Left ventricle myocardium inferior (tissue), 1 donor: Measurements from ENCODE around the gene CCDC3. TPM values are rescaled to one million over a fixed set of nuclear protein-coding genes. Genes with fewer than 3 reads are reported as not detected.

Experiments used
- DNase-seq: peaks from one replicate; pipeline ENCODE4 v3.0.0-alpha.2; 2020
- H3K27ac ChIP-seq: fragments of 200-600 bp; replicated peaks from 2 replicates; pipeline ENCODE4 v1.8.0; 2021
- H3K27me3 ChIP-seq: fragments of 200-600 bp; 2 replicates; pipeline ENCODE4 v1.8.0; 2021; ENCODE audit warnings: low read depth
- H3K36me3 ChIP-seq: fragments of 200-600 bp; 2 replicates; pipeline ENCODE4 v1.8.0; 2021
- H3K4me1 ChIP-seq: fragments of 200-600 bp; 2 replicates; pipeline ENCODE4 v1.8.0; 2021
- H3K4me3 ChIP-seq: fragments of 200-600 bp; 2 replicates; pipeline ENCODE4 v1.8.0; 2021; ENCODE audit warnings: mild to moderate bottlenecking, moderate library complexity
- H3K9me3 ChIP-seq: fragments of 200-600 bp; replicated peaks from 2 replicates; pipeline ENCODE4 v1.8.0; 2021
- intact Hi-C: fragments of 100-400 bp; cut with micrococcal nuclease; formaldehyde crosslinking; loops from one replicate; pipeline ENCODE4 v1.11.0; 2022
- total RNA-seq: library from RNA; stranded (reverse); fragmentation: NEBNext Ultra II Directional; extraction: Animal tissue kit (Norgen Biotek cat#: 25700); gene quantifications from one replicate; pipeline ENCODE4 v1.2.1, GENCODE V29; 2021
- TF ChIP-seq, protein P1 (sequence below): fragments of 200-600 bp; IDR thresholded peaks from 2 replicates; pipeline ENCODE4 v1.8.0; 2021; ENCODE audit warnings: antibody characterized with exemption, mild to moderate bottlenecking, borderline replicate concordance
- donor health status: DM: no; HTN: yes; CAD: no; lungs with severe emphysema.

CCDC3 gene
- total RNA-seq, 1 donor from 2014 or later, result 5.8 TPM

DNA sequence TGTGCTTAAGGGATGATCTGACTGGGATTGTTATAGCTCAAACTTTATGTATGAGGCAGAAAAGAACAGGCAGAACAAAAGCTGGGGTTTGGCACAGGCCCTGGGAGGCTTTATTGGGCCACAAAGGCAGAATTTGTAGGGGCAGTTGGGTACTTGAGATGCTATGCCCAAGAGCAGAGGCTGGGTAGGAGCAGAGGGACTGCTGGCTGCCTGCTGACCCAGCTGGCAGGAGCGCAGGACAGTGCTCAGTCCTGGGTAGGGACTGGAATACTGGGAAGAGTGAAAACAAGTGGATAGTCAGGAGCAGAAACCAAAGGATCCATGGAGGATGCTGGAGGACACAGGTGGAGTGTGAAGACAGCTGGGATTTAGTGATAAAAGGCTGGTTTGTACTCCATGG is 75.7 kb downstream of the CCDC3 start:
- no peak for DNase-seq
- H3K27me3 ChIP-seq, result peaks cover 16% of the 10 kb centered on the region
- H3K9me3 ChIP-seq, result peaks cover 19% of the 10 kb centered on the region
- no peak overlapping the region for H3K27ac ChIP-seq
- no peaks in the 10 kb centered on the region for H3K36me3 ChIP-seq
- intact Hi-C loops, result no loop called here
- TF ChIP-seq, protein P1, sequence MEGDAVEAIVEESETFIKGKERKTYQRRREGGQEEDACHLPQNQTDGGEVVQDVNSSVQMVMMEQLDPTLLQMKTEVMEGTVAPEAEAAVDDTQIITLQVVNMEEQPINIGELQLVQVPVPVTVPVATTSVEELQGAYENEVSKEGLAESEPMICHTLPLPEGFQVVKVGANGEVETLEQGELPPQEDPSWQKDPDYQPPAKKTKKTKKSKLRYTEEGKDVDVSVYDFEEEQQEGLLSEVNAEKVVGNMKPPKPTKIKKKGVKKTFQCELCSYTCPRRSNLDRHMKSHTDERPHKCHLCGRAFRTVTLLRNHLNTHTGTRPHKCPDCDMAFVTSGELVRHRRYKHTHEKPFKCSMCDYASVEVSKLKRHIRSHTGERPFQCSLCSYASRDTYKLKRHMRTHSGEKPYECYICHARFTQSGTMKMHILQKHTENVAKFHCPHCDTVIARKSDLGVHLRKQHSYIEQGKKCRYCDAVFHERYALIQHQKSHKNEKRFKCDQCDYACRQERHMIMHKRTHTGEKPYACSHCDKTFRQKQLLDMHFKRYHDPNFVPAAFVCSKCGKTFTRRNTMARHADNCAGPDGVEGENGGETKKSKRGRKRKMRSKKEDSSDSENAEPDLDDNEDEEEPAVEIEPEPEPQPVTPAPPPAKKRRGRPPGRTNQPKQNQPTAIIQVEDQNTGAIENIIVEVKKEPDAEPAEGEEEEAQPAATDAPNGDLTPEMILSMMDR, result no peak
- H3K4me1 ChIP-seq, result no peaks in the 10 kb centered on the region
- no peak overlapping the region for H3K4me3 ChIP-seq

DNA sequence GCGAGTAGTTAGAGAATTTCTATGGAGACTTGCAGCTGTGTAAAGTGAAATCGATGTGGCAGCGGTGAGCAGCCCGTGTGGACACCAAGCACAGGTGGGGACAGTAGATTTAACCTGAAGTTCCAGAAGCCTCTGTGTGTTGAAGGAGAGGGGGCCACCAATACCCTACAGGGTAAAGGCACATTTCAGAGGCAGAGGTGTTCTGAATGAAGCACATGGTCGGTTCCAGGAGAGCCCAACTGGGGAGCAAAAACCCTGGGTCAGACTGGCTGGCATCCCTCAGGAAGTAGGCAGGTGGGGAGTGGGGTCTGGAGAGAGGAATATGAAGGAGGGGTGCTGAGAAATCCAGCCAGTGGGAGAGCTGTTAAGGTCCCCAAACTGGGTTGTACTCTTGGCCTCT is 76.6 kb downstream of the CCDC3 start:
- intact Hi-C loops, result no loop called here
- TF ChIP-seq, protein P1, result no peak
- Histone ChIP-seq H3K27me3 (peaks cover 16% of the 10 kb centered on the region), H3K36me3 (no peaks in the 10 kb centered on the region), H3K4me1 (no peaks in the 10 kb centered on the region), H3K9me3 (peaks cover 19% of the 10 kb centered on the region), H3K27ac (no peak overlapping the region), H3K4me3 (no peak overlapping the region)
- no peak for DNase-seq

DNA sequence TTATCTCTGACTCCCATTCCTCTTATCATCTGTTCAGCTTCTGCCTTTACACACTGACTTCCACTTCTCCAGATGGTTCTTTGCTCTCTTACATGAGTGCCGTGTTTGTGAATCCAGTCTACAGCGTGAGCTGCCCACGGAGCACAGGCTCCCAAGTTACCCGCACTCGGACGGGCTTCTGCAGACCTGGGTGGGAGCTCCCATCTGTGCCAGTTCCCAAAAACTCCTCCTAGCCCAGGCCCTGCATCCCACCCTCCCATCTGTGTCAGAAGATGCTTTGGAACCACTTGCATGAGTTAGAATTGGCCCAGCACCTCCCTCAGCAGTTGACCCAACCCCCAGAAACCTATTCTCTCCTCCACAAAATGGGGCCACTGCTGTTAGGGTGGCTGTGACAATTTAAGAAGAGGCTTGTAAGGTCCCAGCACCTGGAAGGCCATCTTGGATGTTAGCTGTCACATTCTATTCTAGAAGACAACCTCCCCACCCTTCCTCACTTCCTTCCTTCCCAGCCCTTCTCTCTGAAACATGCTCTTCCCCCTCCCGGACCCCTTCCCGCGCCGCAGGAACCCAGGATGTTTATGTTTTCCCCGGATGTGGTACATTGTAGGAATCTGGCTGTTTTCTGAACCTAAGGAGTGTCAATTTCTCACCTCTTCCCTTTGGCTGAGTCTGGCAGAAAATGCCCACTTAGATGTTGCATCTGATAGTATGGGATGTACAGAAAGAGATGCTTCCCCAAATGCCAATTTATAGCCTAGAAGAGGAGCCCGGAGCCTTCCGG is 79.2 kb downstream of the CCDC3 start:
- Histone ChIP-seq H3K27me3 (peaks cover 30% of the 10 kb centered on the region), H3K27ac (no peak overlapping the region), H3K36me3 (no peaks in the 10 kb centered on the region), H3K9me3 (peaks cover 17% of the 10 kb centered on the region), H3K4me3 (no peak overlapping the region), H3K4me1 (no peaks in the 10 kb centered on the region)
- intact Hi-C loops, result no loop called here
- TF ChIP-seq, protein P1, result no peak
- no peak for DNase-seq

DNA sequence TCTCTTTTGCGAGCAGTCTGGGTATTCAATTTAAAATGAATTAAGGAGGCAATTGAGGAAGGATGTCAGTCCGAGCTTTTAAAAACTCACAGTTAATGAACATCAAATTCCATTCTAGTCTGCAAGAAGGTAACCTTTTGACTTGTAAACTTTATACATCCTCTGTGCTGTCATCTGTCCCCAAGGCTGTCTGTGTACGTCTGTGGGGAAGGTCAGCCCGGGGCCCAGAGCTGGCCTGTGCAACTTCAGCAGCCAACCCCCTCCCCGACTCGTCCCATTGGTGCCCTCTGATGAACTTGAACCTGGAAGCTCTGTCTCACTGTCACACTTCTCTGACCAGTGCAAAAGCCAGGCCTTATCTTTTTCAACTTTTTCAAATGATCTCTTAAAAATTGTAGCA is 80.3 kb downstream of the CCDC3 start:
- H3K36me3 ChIP-seq, result no peaks in the 10 kb centered on the region
- H3K27me3 ChIP-seq, result peaks cover 35% of the 10 kb centered on the region
- peaks cover 5% of the 10 kb centered on the region for H3K9me3 ChIP-seq
- no peak for DNase-seq
- no peaks in the 10 kb centered on the region for H3K4me1 ChIP-seq
- intact Hi-C loops, result no loop called here
- H3K4me3 ChIP-seq, result no peak overlapping the region
- H3K27ac ChIP-seq, result no peak overlapping the region
- TF ChIP-seq, protein P1, result no peak

DNA sequence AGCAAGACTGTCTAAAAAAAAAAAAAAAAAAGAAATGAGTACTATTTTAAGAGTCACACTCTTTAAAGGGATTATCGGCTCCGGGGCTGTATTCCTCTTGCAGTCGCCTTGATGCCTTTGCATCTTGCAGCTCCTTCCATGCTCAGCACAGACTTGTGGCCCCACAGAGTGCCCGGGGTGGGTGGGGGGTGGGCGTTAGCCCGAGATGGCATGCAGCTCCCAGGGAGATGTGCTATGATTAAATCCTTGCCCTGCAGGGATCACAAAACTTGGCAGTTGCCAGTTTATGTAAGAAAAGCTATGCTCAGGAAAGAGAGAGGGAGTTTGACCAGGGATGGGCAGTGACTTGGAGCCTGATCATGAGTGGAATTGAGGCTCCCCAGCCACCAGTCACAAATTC is 81.9 kb downstream of the CCDC3 start:
- Histone ChIP-seq H3K27me3 (peaks cover 42% of the 10 kb centered on the region), H3K27ac (no peak overlapping the region), H3K36me3 (no peaks in the 10 kb centered on the region), H3K4me3 (no peak overlapping the region), H3K9me3 (no peaks in the 10 kb centered on the region), H3K4me1 (no peaks in the 10 kb centered on the region)
- intact Hi-C loops, result no loop called here
- DNase-seq, result no peak
- TF ChIP-seq, protein P1, result no peak
